HEK293 (cell line): ENCODE measurements around the gene PERM1.

Experiments used
- GFI1B ChIP-seq: fragments of 450-650 bp; formaldehyde crosslinking; IDR thresholded peaks from 2 replicates; pipeline ENCODE4 v1.5.1; 2016; ENCODE audit warnings: missing biosample characterization, missing genetic modification characterization
- GLI2 ChIP-seq: fragments of 450-650 bp; formaldehyde crosslinking; IDR thresholded peaks from 2 replicates; pipeline ENCODE4; 2017; ENCODE audit warnings: missing biosample characterization, missing genetic modification characterization, low read depth, borderline replicate concordance
- GLI4 ChIP-seq: fragments of 450-650 bp; formaldehyde crosslinking; IDR thresholded peaks from 2 replicates; pipeline ENCODE4 v1.5.1; 2016; ENCODE audit warnings: missing biosample characterization, missing genetic modification characterization
- IKZF3 ChIP-seq: fragments of 450-650 bp; IDR thresholded peaks from 2 replicates; pipeline ENCODE4 v1.5.0; 2018; ENCODE audit warnings: missing biosample characterization, mild to moderate bottlenecking, missing genetic modification characterization, moderate library complexity
- KLF1 ChIP-seq: fragments of 450-650 bp; formaldehyde crosslinking; IDR thresholded peaks from 2 replicates; pipeline ENCODE4 v1.5.1; 2016; ENCODE audit warnings: missing biosample characterization, missing genetic modification characterization
- SP3 ChIP-seq: fragments of 450-650 bp; formaldehyde crosslinking; IDR thresholded peaks from 2 replicates; pipeline ENCODE4 v1.5.1; 2016; ENCODE audit warnings: missing biosample characterization, missing genetic modification characterization
- ZBTB48 ChIP-seq: fragments of 450-650 bp; formaldehyde crosslinking; IDR thresholded peaks from 2 replicates; pipeline ENCODE4 v1.5.1; 2016; ENCODE audit warnings: missing biosample characterization, missing genetic modification characterization
- ZFP41 ChIP-seq: fragments of 450-650 bp; formaldehyde crosslinking; IDR thresholded peaks from 2 replicates; pipeline ENCODE4 v1.5.1; 2016; ENCODE audit warnings: missing biosample characterization, missing genetic modification characterization, borderline replicate concordance
- ZFP69B ChIP-seq: fragments of 450-650 bp; formaldehyde crosslinking; IDR thresholded peaks from 2 replicates; pipeline ENCODE4 v1.5.1; 2016; ENCODE audit warnings: missing biosample characterization, missing genetic modification characterization
- ZNF121 ChIP-seq: fragments of 450-650 bp; formaldehyde crosslinking; IDR thresholded peaks from 2 replicates; pipeline ENCODE4 v1.5.1; 2016; ENCODE audit warnings: missing biosample characterization, missing genetic modification characterization
- ZNF140 ChIP-seq: fragments of 450-650 bp; formaldehyde crosslinking; IDR thresholded peaks from 2 replicates; pipeline ENCODE4 v1.5.1; 2016; ENCODE audit warnings: missing biosample characterization, missing genetic modification characterization
- ZNF155 ChIP-seq: fragments of 450-650 bp; formaldehyde crosslinking; IDR thresholded peaks from 2 replicates; pipeline ENCODE4 v1.5.1; 2016; ENCODE audit warnings: missing biosample characterization, missing genetic modification characterization
- ZNF174 ChIP-seq: fragments of 450-650 bp; formaldehyde crosslinking; IDR thresholded peaks from 2 replicates; pipeline ENCODE4 v1.5.0; 2017; ENCODE audit warnings: missing biosample characterization, mild to moderate bottlenecking, missing genetic modification characterization
- ZNF335 ChIP-seq: fragments of 450-650 bp; formaldehyde crosslinking; conservative IDR thresholded peaks from 2 replicates; pipeline ENCODE4 v1.5.1; 2016; ENCODE audit warnings: missing biosample characterization, missing genetic modification characterization
- ZNF391 ChIP-seq: fragments of 450-650 bp; formaldehyde crosslinking; IDR thresholded peaks from 2 replicates; pipeline ENCODE4 v1.5.1; 2016; ENCODE audit warnings: low read depth, missing biosample characterization, missing genetic modification characterization, borderline replicate concordance
- ZNF426 ChIP-seq: fragments of 450-650 bp; formaldehyde crosslinking; IDR thresholded peaks from 2 replicates; pipeline ENCODE4 v1.5.1; 2017; ENCODE audit warnings: missing biosample characterization, missing genetic modification characterization, mild to moderate bottlenecking, inconsistent platforms, moderate library complexity
- ZNF473 ChIP-seq: fragments of 450-650 bp; formaldehyde crosslinking; IDR thresholded peaks from 2 replicates; pipeline ENCODE4 v1.5.1; 2017; ENCODE audit warnings: missing biosample characterization, missing genetic modification characterization
- ZNF48 ChIP-seq: fragments of 450-650 bp; formaldehyde crosslinking; IDR thresholded peaks from 2 replicates; pipeline ENCODE4 v1.5.1; 2016; ENCODE audit warnings: missing biosample characterization, missing genetic modification characterization
- ZNF514 ChIP-seq: fragments of 450-650 bp; formaldehyde crosslinking; IDR thresholded peaks from 2 replicates; pipeline ENCODE4 v1.5.1; 2016; ENCODE audit warnings: missing biosample characterization, missing genetic modification characterization
- ZNF544 ChIP-seq: fragments of 450-650 bp; formaldehyde crosslinking; IDR thresholded peaks from 2 replicates; pipeline ENCODE4 v1.5.0; 2017; ENCODE audit warnings: missing biosample characterization, missing genetic modification characterization
- ZNF558 ChIP-seq: fragments of 450-650 bp; formaldehyde crosslinking; IDR thresholded peaks from 2 replicates; pipeline ENCODE4 v1.5.1; 2016; ENCODE audit warnings: missing biosample characterization, missing genetic modification characterization
- ZNF600 ChIP-seq: fragments of 450-650 bp; formaldehyde crosslinking; IDR thresholded peaks from 2 replicates; pipeline ENCODE4 v1.5.1; 2016; ENCODE audit warnings: missing biosample characterization, missing genetic modification characterization
- ZNF639 ChIP-seq: fragments of 450-650 bp; formaldehyde crosslinking; IDR thresholded peaks from 2 replicates; pipeline ENCODE4 v1.5.1; 2016; ENCODE audit warnings: missing biosample characterization, missing genetic modification characterization
- ZNF664 ChIP-seq: fragments of 450-650 bp; formaldehyde crosslinking; IDR thresholded peaks from 2 replicates; pipeline ENCODE4 v1.5.1; 2016; ENCODE audit warnings: missing biosample characterization, missing genetic modification characterization
- ZSCAN18 ChIP-seq: fragments of 450-650 bp; formaldehyde crosslinking; IDR thresholded peaks from 2 replicates; pipeline ENCODE4 v1.5.1; 2016; ENCODE audit warnings: missing biosample characterization, missing genetic modification characterization
- TF ChIP-seq, protein P1 (sequence below): fragments of 450-650 bp; formaldehyde crosslinking; IDR thresholded peaks from 2 replicates; pipeline ENCODE4 v1.5.1; 2016; ENCODE audit warnings: missing biosample characterization, missing genetic modification characterization
- TF ChIP-seq, protein P2 (sequence below): fragments of 450-650 bp; formaldehyde crosslinking; IDR thresholded peaks from 2 replicates; pipeline ENCODE4 v1.5.1; 2016; ENCODE audit warnings: missing biosample characterization, missing genetic modification characterization, borderline replicate concordance
- TF ChIP-seq, protein P3 (sequence below): fragments of 450-650 bp; formaldehyde crosslinking; IDR thresholded peaks from 2 replicates; pipeline ENCODE4 v1.5.1; 2016; ENCODE audit warnings: missing biosample characterization, missing genetic modification characterization
- TF ChIP-seq, protein P4 (sequence below): fragments of 450-650 bp; formaldehyde crosslinking; IDR thresholded peaks from 2 replicates; pipeline ENCODE4 v1.5.1; 2017; ENCODE audit warnings: missing biosample characterization, missing genetic modification characterization

PERM1 gene

DNA sequence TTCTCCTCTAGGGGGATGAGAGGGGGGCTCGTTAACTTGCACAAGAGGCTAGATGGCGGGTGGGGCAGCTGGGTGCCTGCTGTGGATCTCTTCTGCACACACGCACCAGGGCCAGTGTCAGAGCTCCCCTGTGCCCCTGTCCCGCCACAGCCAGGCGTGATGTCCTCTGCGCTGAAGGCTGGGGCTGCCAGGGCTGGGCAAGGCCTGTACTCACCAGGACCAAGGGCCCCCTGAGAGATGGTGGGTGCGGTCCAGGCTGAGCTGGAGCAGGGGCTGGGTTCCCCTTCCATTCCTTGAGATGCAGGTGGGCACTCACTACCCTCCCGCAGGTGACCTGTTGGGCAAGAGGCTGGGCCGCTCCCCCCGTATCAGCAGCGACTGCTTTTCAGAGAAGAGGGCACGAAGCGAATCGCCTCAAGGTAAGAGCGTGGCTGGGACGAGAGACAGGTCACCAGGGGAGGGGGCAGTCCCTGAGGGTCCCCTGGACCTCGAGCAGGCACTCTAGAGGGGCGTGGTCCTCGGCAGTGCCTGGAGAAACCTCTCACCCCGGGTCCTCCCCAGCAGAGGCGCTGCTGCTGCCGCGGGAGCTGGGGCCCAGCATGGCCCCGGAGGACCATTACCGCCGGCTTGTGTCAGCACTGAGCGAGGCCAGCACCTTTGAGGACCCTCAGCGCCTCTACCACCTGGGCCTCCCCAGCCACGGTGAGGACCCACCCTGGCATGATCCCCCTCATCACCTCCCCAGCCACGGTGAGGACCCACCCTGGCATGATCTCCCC is 43.0 kb downstream of the PERM1 start (continued):
- TF ChIP-seq, protein P1, sequence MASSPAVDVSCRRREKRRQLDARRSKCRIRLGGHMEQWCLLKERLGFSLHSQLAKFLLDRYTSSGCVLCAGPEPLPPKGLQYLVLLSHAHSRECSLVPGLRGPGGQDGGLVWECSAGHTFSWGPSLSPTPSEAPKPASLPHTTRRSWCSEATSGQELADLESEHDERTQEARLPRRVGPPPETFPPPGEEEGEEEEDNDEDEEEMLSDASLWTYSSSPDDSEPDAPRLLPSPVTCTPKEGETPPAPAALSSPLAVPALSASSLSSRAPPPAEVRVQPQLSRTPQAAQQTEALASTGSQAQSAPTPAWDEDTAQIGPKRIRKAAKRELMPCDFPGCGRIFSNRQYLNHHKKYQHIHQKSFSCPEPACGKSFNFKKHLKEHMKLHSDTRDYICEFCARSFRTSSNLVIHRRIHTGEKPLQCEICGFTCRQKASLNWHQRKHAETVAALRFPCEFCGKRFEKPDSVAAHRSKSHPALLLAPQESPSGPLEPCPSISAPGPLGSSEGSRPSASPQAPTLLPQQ, result peak; percentile 91
- TF ChIP-seq ZNF544 (tag by site-specific recombination) (no peak), ZFP41 (tag by site-specific recombination) (no peak), SP3 (tag by site-specific recombination) (no peak), ZNF391 (no peak), ZBTB48 (tag by site-specific recombination) (no peak), ZFP69B (tag by site-specific recombination) (peak; percentile 91), ZNF473 (no peak), KLF1 (tag by site-specific recombination) (peak; percentile 66), ZNF155 (tag by site-specific recombination) (no peak), ZNF558 (tag by site-specific recombination) (no peak), GLI2 (no peak), IKZF3 (no peak), ZNF48 (tag by site-specific recombination) (no peak), ZSCAN18 (tag by site-specific recombination) (no peak), ZNF140 (tag by site-specific recombination) (no peak), ZNF514 (tag by site-specific recombination) (no peak), GFI1B (tag by site-specific recombination) (no peak), ZNF664 (tag by site-specific recombination) (no peak), ZNF174 (tag by site-specific recombination) (no peak), ZNF639 (no peak), ZNF335 (tag by site-specific recombination) (peak; percentile 54), ZNF121 (no peak), ZNF600 (tag by site-specific recombination) (peak; percentile 75), ZNF426 (tag by site-specific recombination) (no peak), GLI4 (tag by site-specific recombination) (no peak)
- TF ChIP-seq, protein P2, sequence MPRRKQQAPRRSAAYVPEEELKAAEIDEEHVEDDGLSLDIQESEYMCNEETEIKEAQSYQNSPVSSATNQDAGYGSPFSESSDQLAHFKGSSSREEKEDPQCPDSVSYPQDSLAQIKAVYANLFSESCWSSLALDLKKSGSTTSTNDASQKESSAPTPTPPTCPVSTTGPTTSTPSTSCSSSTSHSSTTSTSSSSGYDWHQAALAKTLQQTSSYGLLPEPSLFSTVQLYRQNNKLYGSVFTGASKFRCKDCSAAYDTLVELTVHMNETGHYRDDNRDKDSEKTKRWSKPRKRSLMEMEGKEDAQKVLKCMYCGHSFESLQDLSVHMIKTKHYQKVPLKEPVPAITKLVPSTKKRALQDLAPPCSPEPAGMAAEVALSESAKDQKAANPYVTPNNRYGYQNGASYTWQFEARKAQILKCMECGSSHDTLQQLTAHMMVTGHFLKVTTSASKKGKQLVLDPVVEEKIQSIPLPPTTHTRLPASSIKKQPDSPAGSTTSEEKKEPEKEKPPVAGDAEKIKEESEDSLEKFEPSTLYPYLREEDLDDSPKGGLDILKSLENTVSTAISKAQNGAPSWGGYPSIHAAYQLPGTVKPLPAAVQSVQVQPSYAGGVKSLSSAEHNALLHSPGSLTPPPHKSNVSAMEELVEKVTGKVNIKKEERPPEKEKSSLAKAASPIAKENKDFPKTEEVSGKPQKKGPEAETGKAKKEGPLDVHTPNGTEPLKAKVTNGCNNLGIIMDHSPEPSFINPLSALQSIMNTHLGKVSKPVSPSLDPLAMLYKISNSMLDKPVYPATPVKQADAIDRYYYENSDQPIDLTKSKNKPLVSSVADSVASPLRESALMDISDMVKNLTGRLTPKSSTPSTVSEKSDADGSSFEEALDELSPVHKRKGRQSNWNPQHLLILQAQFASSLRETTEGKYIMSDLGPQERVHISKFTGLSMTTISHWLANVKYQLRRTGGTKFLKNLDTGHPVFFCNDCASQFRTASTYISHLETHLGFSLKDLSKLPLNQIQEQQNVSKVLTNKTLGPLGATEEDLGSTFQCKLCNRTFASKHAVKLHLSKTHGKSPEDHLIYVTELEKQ (tag by site-specific recombination), result no peak
- TF ChIP-seq, protein P3, sequence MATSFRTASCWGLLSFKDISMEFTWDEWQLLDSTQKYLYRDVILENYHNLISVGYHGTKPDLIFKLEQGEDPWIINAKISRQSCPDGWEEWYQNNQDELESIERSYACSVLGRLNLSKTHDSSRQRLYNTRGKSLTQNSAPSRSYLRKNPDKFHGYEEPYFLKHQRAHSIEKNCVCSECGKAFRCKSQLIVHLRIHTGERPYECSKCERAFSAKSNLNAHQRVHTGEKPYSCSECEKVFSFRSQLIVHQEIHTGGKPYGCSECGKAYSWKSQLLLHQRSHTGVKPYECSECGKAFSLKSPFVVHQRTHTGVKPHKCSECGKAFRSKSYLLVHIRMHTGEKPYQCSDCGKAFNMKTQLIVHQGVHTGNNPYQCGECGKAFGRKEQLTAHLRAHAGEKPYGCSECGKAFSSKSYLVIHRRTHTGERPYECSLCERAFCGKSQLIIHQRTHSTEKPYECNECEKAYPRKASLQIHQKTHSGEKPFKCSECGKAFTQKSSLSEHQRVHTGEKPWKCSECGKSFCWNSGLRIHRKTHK (tag by site-specific recombination), result no peak
- TF ChIP-seq, protein P4, sequence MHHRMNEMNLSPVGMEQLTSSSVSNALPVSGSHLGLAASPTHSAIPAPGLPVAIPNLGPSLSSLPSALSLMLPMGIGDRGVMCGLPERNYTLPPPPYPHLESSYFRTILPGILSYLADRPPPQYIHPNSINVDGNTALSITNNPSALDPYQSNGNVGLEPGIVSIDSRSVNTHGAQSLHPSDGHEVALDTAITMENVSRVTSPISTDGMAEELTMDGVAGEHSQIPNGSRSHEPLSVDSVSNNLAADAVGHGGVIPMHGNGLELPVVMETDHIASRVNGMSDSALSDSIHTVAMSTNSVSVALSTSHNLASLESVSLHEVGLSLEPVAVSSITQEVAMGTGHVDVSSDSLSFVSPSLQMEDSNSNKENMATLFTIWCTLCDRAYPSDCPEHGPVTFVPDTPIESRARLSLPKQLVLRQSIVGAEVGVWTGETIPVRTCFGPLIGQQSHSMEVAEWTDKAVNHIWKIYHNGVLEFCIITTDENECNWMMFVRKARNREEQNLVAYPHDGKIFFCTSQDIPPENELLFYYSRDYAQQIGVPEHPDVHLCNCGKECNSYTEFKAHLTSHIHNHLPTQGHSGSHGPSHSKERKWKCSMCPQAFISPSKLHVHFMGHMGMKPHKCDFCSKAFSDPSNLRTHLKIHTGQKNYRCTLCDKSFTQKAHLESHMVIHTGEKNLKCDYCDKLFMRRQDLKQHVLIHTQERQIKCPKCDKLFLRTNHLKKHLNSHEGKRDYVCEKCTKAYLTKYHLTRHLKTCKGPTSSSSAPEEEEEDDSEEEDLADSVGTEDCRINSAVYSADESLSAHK (tag by site-specific recombination), result no peak
